ENCODE measurements around the gene ARHGEF7.

Gene ARHGEF7

DNA sequence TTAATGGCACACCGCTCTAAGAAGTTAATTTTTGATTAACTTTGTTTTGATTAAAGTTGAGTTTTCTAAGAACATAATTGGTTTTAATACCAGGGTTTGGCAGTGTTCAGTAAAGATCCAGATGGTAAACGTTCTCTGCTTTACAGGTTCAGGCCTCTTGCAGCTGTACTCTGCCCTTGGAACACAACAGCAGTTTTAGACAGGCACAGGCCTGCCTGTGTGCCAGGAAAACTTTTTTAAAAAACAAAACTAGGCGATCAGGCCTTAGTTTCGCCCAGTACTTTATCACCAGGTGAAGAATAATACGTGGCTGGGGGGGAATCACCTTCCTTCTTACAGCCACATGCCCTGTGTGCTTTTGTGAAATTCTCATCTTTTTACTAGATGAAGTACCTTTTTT lies 167.3 kb downstream of the ARHGEF7 start:
- no peak for DNase-seq

DNA sequence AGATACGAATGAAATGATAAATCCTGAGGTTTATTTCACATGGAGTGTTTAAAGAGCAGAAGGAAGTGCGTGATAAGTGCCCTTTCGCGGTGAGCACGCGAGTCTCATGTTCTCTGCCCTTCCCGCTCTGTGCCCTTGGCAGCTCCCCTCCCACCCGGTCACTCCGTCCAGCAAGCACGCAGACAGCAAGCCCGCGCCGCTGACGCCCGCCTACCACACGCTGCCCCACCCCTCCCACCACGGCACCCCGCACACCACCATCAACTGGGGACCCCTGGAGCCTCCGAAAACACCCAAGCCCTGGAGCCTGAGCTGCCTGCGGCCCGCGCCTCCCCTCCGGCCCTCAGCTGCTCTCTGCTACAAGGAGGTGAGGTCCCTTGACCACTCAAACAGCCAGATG lies 167.9 kb downstream of the ARHGEF7 start:
- DNase-seq = no peak

DNA sequence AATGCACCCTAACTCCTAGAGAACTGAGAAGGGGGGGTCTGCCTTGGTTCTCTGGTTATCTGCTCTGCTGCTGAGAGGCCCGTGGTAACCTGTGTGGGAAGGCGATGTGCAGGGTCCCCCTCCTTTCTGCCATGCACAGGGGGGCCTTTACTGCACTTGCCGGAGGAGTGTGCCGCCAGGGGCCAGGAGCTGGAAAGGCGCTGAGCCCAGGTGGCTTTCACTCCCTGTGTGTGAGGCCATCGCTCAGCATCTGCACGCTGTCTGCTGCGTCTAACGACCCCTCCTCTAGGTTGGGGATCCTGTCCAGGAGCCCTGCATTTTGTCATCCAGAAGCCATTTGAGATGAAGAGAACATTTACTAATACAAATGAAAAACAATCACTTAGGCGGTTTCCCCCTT lies 168.3 kb downstream of the ARHGEF7 start:
- DNase-seq = no peak

DNA sequence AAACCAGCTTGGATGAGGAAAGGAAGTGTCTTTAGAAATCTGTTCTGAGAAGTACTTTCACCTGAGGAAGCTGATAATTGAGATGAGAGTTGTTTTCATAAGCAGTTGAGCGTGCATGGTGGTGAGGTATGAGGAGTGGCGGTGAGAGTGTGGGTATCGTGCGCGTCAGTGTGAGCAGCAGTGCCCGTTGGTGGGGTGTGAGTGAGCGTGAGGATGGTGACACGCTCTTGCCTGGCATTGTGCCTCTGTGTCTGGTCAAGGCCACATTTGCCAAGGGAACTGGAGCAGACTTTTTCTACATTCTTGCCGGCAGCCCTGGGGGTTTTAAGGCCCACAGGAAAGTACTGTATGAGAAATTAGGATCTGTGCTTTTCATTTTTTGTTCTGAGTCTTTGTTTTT lies 168.9 kb downstream of the ARHGEF7 start:
- no peak for DNase-seq

DNA sequence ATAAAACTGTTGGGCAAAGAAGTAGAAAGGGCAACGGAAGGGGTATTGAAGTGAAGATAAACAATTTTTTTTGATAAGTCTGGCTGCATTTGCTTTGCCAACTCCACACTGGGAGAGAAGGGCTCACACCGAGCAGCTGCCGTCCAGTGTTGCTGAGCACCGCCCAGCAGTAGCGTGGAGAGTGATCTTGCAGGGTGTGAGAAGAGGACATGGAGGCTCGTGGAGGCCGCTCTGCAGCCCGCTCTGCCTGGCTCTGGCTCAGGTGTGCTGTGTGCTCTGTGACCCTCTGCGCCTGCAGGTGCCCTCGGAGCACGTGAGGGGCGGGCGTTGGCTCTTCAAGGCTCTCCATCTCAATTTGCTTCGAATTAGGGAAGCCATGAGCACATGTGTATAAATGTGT lies 169.5 kb downstream of the ARHGEF7 start:
- DNase-seq = no peak

DNA sequence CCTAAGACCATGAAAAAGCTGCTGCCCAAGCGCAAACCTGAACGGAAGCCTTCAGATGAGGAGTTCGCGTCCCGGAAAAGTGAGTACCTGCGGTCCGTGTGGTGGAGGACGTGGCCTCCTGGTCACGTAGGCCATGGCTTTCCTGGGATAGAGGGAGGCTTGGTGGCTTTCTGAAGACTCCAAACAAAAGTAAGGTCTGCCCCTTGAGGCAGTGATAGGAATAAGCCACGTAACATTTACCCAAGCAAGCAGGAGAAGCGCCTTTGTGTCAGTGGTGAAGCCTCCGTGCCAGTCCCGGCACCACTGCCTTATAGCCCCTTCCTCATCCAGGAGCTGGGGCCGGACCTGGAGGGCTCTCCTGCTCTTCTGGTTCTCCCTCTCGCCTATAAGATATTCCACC lies 171.1 kb downstream of the ARHGEF7 start:
- DNase-seq = no peak

DNA sequence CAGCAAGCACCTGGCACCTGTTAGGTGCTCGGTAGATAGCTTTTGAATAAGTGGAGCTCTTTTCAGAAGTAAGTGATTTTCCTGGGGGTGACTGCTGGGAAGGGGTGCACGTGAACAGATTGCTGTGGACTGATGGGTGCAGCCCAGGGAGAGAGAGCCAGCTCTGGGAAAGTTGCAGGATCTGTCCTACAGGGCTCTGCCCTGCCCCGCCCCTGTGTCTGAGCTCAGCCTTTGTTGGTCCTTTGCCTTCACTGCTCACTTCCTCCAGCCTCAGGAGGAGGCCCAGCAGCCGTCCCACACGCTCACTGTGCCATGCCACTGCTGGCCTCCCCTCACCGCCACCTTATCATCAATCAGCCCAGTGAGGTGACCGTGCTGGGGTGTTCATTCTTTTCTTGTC lies 171.6 kb downstream of the ARHGEF7 start:
- no peak for DNase-seq

DNA sequence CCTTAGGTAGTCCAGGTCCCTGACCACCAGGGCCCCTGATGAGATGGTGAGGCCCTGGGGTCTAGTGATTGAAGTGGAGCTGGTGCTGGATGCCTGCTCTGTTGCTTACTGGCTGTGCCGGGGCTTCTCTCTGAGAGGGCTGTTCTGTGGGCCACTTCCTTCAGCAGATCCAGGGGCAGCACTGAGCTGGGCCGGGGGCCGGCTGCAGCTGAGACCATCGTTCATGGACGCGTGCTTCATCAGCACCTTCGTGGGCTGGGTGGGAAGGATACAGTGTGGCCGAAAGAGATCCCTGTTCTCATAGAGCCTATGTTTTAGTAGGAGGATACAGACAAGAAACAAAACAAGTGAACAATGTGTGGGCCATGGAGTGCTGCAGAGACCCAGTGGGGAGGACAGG lies 172.1 kb downstream of the ARHGEF7 start:
- DNase-seq = no peak

DNA sequence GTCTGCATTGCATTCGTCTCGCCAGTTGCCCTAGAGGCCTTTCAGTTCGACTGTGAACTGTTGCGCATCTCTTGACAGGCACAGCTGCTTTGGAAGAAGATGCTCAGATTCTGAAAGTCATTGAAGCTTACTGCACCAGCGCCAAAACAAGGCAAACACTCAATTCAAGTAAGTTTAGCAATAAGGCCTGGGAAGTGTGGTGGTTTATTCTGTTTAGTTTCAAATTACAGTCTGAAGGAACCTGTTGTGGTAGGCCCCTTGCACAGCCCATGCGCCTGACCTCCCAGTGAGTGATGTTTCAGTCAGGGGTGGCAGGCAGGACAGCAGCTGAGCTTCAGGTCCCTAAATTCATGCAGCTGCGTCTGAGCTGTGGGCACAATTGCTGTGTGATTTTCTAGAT lies 173.2 kb downstream of the ARHGEF7 start:
- DNase-seq = no peak

DNA sequence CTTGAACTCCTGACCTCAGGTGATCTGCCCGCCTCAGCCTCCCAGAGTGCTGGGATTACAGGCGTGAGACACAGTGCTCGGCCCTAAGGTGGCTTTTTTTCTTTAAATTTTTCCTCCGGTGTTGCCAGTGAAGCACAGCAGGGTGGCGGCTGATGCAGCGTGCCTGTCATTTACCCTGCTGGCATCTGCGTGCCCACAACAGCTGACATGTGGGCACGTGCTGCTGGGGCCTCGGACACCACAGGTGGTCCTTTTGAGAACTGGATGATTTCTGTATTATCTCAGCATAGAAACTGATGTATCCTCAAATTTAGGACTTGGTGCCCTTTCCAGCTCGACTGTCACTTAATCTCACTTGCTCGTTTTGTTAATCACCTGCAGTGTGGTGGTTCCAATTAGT lies 174.1 kb downstream of the ARHGEF7 start:
- no peak for DNase-seq

DNA sequence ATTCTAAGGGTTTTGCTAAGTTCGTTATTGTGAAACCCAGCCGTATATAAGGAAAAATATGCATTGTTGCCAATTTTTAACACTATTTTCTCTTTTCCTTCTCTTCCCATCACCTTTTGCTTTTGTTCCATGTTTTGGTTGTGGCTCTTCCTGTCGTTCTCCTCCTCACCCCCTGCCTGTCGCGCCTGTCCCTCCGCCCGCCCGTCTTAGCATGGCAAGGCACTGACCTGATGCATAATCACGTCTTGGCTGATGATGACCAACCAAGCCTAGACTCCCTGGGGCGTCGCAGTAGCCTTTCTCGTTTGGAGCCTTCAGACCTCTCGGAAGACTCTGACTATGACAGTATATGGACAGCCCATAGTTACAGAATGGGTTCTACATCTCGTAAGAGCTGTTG lies 176.8 kb downstream of the ARHGEF7 start:
- DNase-seq = no peak

DNA sequence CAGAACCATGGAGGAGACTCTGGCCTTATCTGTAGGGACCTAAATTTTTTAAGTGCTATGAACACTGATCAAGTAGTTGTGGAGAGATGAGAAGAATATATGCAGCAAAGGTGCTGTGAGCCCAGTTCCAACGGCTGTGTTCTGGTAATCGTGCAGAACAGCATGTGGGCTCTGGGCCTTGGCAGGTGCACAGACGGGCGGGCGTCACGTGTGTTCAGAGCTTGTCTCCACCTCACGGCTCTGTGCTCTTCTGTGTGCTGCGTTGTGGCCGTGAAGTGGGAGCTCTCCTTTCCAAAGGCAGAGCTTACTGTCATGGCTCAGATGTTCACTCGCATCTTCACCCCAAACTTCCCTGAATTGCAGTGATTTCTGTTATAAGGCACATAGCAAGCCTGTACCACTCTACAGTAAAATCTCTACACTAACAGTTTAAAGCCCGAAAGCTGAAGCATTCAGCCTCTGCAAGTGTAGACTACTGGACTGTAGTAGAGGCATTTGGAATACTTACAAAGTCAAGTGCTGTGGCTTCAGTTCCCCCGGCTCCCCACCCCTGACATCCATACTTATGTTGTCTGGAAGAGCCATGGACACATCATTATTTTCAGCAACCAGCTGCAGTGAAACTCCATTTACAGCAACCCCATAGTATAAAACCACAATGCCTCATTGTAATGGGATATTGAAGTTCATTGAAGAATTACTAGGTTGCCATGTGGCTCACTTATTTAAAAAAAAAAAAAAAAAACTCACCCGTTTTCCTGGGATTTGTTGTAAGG lies 177.8 kb downstream of the ARHGEF7 start:
- no peak for DNase-seq

DNA sequence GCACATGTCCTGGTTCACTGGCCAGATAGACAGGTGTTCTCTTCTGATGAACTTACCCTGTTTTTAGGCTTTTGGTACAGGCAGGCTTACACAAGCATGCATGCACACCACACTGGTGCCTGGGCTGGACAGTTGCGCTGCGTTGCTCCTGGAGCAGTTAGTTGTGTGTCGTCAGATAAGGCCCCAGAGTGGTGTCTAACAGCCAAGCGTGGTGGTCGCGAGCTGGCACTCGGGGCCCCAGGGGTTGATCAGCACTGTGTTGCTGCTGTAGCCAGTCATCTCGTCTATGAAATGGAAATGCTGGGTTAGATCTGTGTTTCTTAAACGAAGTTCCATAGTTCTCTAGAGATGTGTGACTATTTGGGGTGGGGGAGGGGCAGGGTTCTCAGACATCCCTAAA lies 180.8 kb downstream of the ARHGEF7 start:
- DNase-seq = no peak

DNA sequence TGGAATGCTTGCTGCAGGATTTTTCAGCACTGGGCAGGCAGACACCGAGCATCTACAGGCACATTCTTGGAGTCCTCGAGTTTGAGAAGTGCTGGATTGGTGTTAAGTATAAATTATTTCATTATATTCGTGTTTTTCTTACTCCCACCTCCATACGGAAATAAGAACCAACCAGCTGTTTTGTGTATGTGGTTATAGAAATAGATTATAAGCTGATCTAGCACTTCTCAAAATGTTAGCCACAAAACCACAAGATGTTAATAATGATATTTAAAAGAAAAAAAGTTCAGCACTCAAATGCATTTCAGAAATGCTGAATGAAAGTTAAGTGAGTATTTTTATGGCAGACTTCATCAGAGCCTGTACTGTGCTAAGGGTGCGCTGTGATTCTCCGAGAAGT lies 181.3 kb downstream of the ARHGEF7 start:
- DNase-seq = no peak

DNA sequence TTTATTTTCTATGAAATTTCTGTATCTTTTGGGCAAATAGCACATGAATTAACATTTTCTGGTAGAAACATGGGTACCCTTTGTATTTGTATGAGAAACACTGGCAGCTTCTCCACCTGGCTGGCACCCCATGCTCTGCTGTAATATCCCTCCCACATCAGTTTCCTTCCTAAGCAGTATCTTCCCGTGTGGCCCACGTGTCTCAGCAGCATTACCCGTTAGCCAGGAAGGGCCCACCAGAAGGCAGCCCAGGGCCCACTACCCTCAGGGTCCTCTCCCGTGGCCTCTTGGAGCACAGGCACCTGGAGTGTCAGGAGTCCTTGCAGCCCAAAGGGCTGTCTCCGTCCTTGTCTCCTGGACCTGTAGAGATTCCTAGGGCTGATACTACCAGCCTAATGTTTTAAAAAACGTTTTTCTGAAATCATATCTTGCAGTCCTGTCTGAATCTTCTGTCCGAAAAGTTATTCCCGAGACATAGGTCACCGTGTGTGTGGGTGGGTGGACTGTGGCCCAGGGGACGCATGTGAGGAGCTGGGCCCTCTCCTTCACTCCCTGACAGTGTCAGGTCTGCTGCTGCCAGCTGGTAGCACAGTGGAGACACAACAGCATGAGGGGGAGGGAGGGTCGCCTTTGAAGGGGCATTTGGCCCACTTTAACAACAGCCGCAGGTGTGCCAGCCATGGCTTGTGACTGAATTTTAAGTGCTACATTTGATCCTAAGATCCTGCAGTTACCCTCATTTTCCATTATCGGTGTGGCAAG lies 183.3 kb downstream of the ARHGEF7 start:
- DNase-seq = no peak

DNA sequence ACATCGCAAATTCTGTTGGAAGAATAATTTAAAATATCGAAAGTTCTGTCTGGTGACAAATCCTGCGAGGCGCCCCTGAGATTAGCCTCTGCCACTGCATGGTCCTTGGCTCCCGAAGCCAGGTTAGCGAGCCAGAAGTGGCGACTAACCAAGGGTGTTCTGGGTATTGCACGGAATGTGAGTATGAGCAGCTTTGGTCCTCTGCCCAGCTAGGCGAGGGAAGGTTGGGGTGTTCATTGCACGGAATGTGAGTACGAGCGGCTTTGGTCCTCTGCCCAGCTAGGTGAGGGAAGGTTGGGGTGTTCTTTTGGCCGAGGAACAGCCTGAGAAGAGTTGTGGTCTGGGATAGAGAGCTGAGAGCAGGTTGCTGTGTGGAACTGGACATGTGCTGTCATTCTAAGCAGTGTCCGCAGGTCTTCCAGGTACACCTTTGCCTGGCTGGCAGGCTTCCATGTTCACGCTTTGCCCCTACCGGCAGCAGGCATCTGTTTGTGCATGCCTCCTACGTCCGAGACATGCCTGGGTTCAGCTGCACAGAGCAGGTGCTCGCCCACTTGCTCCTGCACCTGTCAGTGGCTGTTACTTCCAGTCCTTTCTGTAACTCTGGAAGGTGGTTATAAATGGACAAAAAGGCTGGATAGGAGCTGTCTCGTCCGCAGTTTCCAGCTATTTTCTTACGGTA lies 187.1 kb downstream of the ARHGEF7 start:
- DNase-seq = no peak

DNA sequence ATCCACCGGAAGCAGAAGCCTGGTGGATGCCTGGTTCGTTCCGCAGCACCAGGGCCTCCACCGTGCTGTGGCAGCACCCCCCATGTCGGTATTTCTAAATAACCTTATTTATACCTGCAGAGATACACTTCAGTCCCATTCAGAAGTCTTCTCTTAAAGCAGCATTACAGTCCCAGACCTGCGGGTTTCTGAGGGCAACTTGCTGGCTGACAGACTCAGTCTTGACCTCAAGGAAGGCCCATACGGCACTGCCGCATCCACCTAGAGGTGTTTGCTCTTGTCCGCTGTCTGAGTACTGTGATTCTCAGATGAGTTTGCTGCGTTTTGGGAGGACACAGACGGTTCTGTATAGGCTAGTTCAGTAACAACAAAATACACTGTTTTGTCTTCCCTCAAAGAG lies 188.4 kb downstream of the ARHGEF7 start:
- no peak for DNase-seq

DNA sequence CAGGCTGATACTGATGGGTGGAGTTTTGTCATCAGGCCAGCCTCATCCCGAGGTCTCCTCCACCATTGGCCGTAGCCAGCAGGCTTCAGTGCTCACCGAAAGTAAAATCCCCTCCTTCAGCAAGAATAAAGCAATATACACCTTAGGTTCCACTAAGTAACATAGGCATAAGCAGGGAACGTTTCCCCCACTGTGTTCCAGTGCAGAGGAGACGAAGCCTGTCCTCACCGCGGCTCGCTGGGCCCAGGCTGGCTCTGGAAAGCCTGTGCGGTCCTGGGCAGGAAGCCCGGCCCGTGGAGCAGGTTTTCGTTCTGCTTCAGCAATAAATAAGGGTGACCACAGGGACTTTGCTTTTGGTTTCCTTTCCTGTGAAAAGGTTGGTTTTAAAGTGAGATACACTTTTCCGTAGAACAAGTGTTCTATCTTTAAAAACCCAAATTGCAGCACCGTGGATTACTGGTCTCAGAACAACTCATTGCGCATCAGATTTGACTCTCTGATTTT lies 189.0 kb downstream of the ARHGEF7 start:
- DNase-seq = no peak

DNA sequence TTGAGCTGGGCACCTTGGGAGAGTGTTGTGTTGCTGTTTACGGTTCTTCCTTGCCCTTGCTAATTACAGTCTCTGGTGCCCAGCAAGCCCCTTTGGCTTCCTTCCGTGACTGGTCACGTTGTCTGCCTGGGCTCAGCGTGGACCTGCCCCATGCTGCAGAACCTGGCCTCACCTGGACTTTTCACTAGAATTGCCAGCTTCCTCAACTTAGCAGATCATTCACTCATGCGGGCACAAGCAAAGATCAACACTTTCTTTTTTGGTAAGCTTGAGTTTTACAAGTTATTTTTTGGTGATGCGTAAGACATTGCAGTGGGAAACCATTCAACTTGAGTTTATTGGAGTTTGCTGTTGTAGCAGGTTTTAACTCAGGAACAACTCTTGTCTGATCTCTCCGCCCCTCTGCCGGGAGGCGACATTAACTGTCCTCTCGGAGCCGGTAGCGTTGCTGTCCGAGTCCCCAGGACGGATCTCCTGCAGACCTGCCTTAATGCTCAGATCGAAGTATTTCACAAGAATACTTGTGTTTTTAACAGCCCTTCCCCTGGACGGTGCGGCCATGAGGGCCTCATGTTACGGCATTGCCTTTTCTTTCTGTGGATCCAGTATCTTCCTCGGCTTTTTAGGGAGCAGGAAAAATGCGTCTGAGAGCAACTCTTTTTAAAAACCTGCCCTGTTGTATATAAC lies 189.6 kb downstream of the ARHGEF7 start:
- DNase-seq = no peak

DNA sequence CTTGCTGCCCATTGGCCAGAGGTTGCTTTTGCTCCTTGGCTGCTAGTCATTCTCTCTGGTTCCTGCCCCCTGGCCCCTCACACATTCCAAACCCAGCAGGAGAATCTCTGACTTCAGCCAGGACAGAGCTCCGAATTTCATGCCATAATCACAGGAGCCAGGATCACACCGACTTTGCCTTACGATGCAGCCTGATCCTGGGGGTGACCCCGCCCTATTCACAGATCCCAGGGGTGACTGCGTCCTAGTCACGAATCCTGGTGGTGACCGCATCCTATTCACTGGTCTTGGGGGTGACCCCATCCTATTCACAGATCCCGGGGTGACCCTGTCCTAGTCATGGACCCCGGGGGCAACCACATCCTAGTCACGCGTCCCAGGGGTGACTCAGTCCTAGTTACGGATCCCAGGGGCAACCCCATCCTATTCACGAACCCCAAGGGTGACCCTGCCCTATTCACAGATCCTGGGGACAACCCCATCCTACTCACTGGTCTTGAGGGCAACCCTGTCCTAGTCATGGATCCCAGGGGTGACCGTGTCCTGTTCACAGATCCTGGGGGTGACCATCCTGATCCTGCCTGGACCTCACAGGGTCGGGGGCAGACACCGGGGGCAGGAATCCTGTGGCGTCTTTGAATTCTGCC lies 198.0 kb downstream of the ARHGEF7 start:
- no peak for DNase-seq

DNA sequence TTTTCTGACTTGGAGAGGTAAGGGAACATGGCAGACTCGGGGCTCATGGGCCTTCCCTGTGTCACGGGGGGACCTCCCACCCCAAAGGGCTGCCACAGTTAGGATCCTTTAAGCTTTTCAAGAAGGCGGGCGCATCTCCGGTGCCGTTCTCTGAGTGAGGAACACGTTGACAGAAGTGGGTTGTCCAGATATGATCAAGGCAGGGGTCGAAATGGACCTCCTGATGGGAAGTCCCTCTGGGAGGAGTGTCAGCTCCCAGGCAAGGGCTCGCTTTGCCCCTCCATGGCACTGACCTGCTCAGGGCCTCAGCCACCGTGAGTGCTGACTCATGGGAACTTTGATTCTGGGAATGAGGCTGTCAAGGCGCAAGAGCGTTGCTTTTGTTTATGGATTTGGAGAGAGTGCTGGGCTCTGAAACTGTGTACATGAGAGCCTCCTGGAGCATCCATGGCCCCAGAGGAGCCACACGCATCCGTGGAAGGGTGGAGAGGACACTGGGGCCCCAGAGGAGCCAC lies 198.9 kb downstream of the ARHGEF7 start:
- no peak for DNase-seq

DNA sequence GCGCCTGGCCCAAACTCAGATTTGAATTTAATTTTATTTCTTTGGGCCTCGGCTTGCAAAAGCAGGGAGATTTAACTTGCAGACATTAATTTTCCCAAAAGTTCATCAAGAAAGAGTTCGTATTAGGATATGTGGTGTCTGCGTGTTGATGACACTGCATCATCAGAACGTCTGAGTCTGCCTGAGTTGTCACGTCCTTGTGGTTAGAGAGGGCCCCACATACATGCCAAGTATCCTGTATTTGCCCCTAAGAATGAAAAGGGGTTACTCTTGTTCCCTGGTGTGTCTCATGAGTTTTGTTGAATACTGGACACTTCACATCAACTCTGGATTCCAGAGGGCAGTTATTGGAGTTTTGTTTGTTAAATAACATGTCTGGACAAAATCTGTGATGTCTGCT lies 199.7 kb downstream of the ARHGEF7 start:
- DNase-seq = no peak
